LNCAP (cell line): ENCODE results near the gene PRKCZ.

ENCODE experiments used
- CTCF ChIP-seq: fragments of 450-650 bp; IDR thresholded peaks from 2 replicates; pipeline ENCODE4 v1.5.1; 2017; ENCODE audit warnings: mild to moderate bottlenecking

Gene PRKCZ

GRCh38 chr1:2073382-2074230, 23.4 kb downstream of the PRKCZ start:
- no peak for TF ChIP-seq CTCF

- TF ChIP-seq CTCF, result no peak
These were observed 24.2 kb downstream of the PRKCZ start for GRCh38 chr1:2074396-2074795.

GRCh38 chr1:2074944-2075740, 24.9 kb downstream of the PRKCZ start:
- TF ChIP-seq CTCF, result no peak

GRCh38 chr1:2076826-2077225, 26.6 kb downstream of the PRKCZ start:
- TF ChIP-seq CTCF, result no peak

- no peak for TF ChIP-seq CTCF
These were observed 28.0 kb downstream of the PRKCZ start for GRCh38 chr1:2078170-2078569.

- no peak for TF ChIP-seq CTCF
These were observed 29.3 kb downstream of the PRKCZ start for GRCh38 chr1:2079396-2080085.

- TF ChIP-seq CTCF, result no peak
These were observed 29.9 kb downstream of the PRKCZ start for GRCh38 chr1:2080140-2080539.
